ENCODE measurements around the gene FAM240B.

The FAM240B gene

DNA sequence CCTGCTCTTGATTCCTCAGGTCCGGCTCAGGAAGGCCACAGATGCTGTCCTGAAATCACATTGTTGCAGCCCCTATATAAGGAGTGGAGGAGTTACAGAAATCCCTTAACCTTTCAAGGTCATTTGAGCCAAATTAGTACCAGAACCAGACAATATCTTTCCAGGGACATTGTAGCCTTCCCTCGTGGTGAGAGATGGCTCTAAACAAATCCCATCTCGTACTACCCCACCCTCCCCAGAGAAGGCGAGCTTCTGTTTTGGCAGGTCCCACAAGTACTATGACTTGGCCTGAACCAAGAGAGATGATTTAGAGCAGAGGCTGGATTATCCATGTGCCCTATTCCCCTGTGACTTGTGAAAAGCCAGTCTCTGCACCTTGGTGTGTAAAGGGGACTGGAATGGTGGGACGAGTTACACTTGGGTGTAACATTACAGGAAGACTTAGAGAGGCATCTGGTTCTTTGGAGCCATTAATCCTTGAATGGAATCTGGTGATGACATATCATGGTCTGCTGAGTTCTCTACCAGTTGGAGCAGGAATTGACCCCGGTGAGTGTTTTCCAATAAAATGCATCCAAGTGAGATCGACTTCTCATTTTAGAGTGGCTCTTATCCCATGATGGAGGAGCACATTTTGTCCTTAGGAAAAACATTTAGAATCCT is at the start of gene FAM240B:
Gene FAM240B (minus strand): TSS at position 51 of the 663 bp plus-strand sequence. CDS start 16,134 bp downstream, outside the sequence.
- no peak for DNase-seq

DNA sequence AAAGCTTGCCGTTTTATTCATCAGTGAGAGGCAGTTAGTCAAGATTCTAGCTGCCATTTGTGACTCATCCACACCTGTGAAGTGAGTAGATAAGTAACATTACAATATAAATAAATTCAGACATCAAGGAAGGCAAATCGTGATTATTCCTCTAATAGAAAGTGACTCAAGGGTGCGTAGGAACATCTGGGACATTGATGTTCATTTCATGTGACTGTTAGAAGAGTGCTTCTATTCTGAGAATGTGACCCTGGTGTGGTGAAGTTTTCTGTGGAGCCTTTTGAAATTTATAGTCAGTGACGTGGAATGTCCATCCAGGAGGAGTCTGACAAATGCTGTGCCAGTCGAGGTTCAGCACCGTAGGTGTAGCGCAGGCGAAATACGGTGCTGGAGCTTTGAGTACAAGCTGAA is 48.4 kb upstream of the FAM240B start:
- DNase-seq = no peak

DNA sequence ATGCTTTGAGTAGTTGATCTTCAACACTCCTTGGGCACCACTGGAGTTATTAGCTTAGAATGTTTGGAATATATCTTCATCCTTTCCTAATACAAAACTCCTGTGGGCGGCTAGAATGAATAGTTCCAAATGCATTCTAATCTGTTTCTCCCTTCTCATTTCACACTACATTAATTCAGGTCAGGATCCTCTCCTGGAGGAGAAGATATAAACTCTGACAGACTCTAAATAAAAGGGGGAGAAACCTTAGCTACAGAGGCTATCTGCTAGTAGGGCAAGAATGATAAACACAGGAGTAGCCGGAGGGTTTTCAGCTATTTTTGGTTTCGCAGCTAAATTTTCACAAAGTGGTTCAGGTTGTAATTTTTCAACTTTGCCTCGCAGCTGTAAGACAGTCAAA is 45.2 kb upstream of the FAM240B start:
- no peak for DNase-seq

DNA sequence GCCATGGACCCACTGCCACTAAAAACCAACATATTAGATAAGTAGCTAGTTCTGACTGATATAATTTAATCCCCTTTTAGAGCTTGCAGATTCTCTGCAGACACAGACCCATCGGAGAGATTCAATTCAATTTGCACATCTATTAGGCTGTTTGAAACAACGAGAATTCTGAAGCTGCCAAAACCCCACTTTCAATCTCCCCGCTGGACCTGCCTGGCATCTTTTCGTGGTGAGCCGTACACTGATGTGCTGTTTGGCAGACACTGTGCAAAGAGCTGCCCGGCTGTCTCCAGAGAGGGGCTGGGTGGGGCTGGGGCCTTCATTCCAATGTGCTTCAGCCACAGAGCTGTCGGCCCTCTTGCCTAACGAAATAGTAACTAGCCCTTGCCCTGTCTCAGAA is 42.1 kb upstream of the FAM240B start:
- no peak for DNase-seq

DNA sequence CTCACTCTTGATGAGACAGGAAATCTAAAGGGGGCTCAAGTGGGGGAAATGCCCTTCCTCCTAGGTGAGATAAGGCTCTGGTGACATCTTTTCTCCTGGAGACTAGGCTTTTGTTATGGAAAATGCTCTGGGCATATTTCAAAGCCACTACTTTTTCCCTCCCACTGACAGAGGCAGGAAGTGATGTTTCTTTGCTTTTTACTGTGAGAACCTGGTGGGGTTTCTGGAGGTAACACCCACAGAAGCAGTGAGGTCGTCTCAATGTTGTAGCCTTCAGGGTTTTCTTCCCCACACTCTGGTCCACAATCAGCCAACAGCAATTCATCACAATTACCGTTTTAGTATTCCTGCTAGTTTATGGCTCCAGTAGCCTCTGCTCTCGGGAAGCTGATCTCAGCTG is 41.4 kb upstream of the FAM240B start:
- no peak for DNase-seq

- DNase-seq = no peak
Observed at GRCh38 chr9:38756702-38757101, 36.8 kb upstream of the FAM240B start.

DNA sequence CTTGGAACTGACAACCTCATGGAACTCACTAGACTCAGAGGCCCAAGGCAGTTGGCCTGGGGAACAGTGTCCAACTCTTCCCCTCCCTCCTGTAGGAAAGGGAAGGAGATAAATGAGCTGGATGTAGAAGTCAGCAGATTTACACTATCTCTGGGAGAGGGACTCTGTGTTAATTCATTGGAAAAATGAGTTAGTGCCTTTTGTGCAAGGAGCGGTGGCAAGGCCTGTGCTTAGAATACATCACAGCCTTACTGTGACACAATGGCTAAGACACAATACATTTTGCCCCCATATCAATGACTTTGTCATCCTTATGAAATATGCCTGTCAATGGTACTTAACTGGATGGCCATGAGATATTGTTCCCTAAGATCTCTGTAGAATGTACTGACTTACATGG is 28.0 kb upstream of the FAM240B start:
- no peak for DNase-seq

GRCh38 chr9:38747067-38747466 is 27.1 kb upstream of the FAM240B start:
- DNase-seq = no peak

GRCh38 chr9:38746303-38746702 is 26.4 kb upstream of the FAM240B start:
- no peak for DNase-seq

DNA sequence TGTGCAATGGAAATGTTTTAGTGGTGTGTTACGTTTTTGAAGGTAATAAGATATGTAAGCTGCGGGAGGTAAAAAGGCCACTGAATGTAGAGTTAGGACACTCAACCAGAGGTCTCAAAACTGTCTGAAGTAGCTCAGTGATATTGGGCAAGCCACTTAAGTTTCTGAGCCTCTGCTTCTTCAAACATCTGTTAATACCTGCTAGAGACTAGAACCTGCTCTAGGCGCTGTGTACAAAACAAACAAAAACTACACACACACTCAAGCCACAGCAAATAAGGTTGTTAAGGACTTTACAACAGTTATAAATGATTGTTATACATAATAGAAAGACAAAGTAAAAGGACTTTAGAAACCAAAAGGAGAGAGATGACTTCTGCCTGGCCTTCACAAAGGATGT is 24.6 kb upstream of the FAM240B start:
- no peak for DNase-seq

GRCh38 chr9:38737246-38737645 is 17.3 kb upstream of the FAM240B start:
- DNase-seq = no peak

- no peak for DNase-seq
Observed at GRCh38 chr9:38734831-38735230, 14.9 kb upstream of the FAM240B start.

GRCh38 chr9:38733503-38733902 is 13.6 kb upstream of the FAM240B start:
- DNase-seq = no peak

DNA sequence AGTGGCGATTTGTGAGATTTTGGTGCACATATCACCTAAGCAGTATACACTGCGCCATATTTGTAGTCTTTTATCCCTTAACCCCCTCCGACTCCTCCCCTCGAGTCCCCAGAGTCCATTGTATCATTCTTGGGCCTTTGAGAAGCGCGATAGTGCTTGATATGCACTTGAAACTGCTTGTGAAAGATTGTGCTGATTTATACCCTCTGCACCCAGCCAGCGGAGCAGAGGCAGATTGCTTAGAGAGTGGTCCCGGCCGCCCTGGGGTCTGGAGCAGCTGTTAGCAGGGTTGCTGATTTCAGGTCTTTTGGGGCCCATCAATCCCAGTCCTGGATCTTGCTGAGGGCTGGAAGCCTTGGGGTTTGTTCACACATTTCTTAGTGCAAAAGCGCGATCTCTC is 13.0 kb upstream of the FAM240B start:
- no peak for DNase-seq

DNA sequence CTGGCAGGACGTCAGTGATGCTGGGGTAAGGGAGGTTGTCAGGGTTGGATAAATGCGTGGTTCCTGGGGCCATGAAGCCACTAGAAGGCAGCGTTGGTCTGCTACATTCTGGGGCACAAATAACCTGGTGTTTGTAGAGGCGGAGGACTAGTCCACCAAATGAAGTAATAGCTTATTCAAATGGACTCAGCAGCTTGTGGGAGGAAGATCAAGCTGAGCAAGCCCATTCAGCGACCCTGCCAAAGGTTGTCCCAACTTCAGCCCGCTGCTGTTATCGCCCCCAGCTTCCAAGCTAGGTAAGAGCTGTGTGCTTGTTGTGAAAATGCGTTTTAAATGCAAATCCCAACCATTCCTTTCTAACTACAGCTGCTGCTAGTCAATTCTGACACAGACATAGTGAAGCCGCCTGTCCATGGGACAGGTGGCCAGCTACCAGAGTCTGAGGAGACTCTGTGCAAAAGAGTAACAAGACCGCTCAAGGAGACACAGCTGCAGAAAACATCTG is 7.6 kb upstream of the FAM240B start:
- DNase-seq = no peak

DNA sequence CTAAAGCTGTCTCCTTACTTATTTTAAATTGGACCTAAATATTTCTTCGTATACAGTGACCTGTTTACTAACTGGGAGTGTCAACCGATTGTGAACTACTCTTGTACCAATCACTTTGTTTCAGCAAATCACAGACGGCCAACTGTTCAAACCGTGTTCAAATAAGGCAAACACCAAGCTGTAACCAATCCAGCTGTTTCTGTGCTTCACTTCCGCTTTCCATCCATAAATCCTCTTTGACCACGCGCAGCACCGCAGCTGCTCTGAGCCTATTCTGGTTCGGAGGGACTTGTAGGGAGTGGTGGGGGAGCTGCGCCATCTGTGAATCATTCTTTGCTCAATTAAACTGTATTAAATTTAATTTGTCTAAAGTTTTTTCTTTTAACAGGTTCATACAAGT is 4.8 kb upstream of the FAM240B start:
- DNase-seq = no peak

DNA sequence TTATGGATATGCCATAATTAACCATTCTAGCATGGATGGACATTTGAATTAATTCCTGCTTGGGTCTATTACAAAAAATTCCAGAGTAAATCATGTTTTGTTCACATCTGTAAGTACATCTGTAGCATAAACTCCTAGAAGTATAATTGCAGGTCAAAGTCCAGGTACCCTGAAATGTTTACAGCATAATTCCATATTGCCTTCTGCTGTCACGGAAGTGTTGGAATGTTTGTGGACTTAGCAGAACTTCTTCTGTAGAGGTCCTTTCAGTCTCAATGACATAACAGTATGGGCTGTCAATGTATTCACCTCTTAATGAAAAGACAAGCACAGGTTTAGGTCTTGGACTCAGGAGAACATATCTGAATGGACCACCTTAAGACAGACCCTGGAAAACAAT is 1.8 kb downstream of the FAM240B start:
- no peak for DNase-seq

- DNase-seq = no peak
Observed at GRCh38 chr9:38715684-38716083, 4.2 kb downstream of the FAM240B start.

GRCh38 chr9:38713426-38713825 is 6.5 kb downstream of the FAM240B start:
- no peak for DNase-seq

GRCh38 chr9:38708759-38709158 is 11.2 kb downstream of the FAM240B start:
- DNase-seq = no peak

GRCh38 chr9:38707885-38708637 is 11.9 kb downstream of the FAM240B start:
- DNase-seq = no peak

DNA sequence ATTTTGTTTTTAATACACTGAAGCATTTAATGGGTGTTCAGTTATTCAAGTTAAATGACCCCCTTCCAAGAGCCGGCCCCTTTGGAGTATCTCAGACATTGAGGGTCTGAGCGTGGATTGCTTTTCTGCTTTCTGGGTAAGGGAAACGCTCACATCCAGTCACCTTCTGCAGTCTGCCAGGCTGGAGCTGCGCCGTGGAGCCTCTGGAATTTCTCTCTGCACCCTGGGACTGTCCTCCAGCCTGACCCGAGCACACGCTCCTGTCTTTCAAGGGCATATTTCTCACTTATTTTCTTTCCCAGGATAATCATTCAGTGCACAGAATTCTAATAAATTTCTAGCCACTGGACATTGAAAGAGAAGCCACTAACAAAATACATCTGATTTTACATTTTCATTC is 13.4 kb downstream of the FAM240B start:
- no peak for DNase-seq

DNA sequence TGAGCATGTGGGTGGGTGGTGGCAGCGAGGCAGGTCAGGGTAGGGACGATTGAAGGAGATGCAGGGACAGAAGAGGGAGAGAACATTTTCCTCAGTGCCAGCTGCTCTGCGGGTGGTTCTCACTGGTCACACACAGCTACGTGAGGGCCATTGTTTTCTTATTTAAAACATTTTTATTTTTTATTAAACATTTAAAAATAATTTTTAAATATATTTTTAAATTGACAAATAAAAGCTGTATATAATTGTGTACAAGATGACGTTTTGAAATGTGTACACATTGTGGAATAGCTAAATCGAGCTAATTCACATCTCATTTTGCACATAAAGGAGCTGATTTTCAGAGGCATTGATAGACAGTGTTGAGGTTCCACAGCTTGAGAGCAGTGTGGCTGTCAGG is 14.0 kb downstream of the FAM240B start:
- DNase-seq = no peak

DNA sequence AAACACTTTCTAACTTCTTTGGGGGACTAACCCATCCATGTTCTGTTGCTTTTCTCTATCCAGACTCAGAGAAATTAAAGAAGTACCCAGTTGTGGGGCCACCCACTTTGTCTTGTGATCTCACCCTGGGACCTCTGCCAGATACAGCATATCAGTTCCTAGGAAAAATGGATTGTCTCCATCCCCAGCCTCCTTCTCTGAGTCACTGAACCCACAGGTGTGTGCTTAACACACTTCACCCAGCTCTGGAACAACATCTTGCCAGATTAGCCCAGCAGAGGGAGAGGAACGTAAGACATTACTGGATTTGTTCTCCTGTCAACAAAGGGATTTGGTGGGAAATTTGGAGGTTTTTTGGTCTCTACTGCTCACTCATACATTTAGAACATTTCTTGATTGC is 19.2 kb downstream of the FAM240B start:
- DNase-seq = no peak

DNA sequence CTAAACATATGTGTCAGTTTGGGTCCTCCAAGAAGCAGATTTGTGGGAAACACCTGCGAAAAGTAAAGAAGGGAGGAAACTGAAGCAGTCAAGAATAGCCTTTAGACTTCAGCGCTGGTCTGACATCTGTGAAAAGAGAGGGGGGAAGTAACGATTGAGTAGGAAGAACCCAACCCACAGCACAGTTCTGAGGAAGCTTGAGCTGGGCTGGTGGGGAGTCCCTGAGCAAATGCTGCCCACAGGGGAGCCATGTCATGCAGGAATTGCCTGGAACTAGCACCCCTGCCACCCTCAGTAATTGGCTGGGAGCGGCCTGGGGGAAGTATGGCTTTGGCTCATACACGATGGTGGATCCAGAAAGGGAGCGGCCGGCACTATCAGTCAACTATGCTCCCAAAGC is 20.6 kb downstream of the FAM240B start:
- no peak for DNase-seq
